H1 (cell line): ENCODE data around the gene POLR3C. TPM values are rescaled to one million over a fixed set of nuclear protein-coding genes. Genes with fewer than 3 reads are reported as not detected.

Source experiments
- BCL11A ChIP-seq, 2 experiments: IDR thresholded peaks; one replicate each; pipeline ENCODE4 v1.6.1; 2011; ENCODE audit warnings: low read depth in 2 of 2, low read length in 2 of 2, mild to moderate bottlenecking in 2 of 2
- CREB1 ChIP-seq: IDR thresholded peaks from 2 replicates; pipeline ENCODE4 v1.6.1; 2012; ENCODE audit warnings: inconsistent platforms
- HDAC6 ChIP-seq: IDR thresholded peaks from one replicate; pipeline ENCODE4 v1.7.1; 2012; ENCODE audit warnings: low read depth, mild to moderate bottlenecking, inconsistent platforms, low read length, moderate library complexity
- JUN ChIP-seq: IDR thresholded peaks from 2 replicates; pipeline ENCODE4 v1.6.1; 2011; ENCODE audit warnings: low read depth, mild to moderate bottlenecking, improper control_type of control experiment, low read length
- MAFK ChIP-seq: IDR thresholded peaks from 2 replicates; pipeline ENCODE4 v1.6.1; 2012; ENCODE audit warnings: low read depth, mild to moderate bottlenecking, improper control_type of control experiment, low read length
- SIRT6 ChIP-seq: IDR thresholded peaks from one replicate; pipeline ENCODE4 v1.7.1; 2012; ENCODE audit warnings: low read length, inconsistent platforms
- TCF12 ChIP-seq: IDR thresholded peaks from 2 replicates; pipeline ENCODE4 v1.6.1; 2011; ENCODE audit warnings: low read depth, mild to moderate bottlenecking, low read length
- YY1 ChIP-seq: IDR thresholded peaks from 2 replicates; pipeline ENCODE4 v1.6.1; 2011; ENCODE audit warnings: low read depth, mild to moderate bottlenecking, low read length
- polyA plus RNA-seq, 7 experiments: library from polyadenylated mRNA; depleted of rRNA in 3 of 7; stranded (reverse) in 5 of 7; unstranded in 2 of 7; fragments of >200 nt in 5 of 7; fragments of 200-250 nt in 2 of 7; gene quantifications; 1 replicate in 5 of 7; 2 replicates in 1 of 7; 4 replicates in 1 of 7; pipeline versions ENCODE4 v1.2.1 to v1.2.3, GENCODE V29; 2011 to 2013; ENCODE audit warnings: missing spikeins in 2 of 7, mixed read lengths in 2 of 7
- total RNA-seq: library from RNA; stranded (reverse); fragmentation: NEBNext Ultra II Directional; extraction: Animal tissue kit (Norgen Biotek cat#: 25700); gene quantifications from 2 replicates; pipeline ENCODE4 v1.2.1, GENCODE V29; 2021

POLR3C gene
- total and polyA plus RNA-seq, 2 of the 8 experiments (the other 6 are each of a cell fraction or from before 2014, with no cell fraction given) = 26.8 TPM

DNA sequence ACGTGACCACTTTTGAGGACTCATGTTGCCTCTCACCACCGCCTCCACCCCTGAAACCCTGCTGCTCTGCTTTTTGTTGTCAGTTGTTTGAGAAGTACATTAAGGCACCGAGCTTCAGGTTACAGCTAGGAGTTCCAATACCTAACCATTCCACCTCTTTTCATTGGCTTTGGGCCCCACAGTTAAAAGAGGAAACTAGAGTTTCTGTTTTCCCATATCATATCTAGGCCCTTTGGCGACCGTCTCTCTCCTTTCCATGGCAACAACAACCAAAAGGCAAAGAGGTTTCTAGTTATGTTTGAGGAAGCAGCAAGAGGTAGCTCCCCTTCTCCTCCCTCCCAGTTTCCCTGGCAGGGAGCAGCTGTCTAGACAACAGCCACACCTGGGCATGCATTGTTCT is 55.8 kb downstream of the POLR3C start (continued):
- TF ChIP-seq BCL11A (IDR thresholded peaks at IDR 0.05; ENCODE audit: low read depth in 2 of 2, low read length in 2 of 2) = no peak
- no peak for TF ChIP-seq YY1
- no peak for TF ChIP-seq MAFK
- TF ChIP-seq JUN = no peak
- TF ChIP-seq CREB1 = no peak
- no peak for TF ChIP-seq SIRT6
- TF ChIP-seq TCF12 = no peak
- no peak for TF ChIP-seq HDAC6
- TF ChIP-seq, all 59 proteins: peak for 0
